ENCODE data around the gene RBMS1. TPM values are rescaled to one million over a fixed set of nuclear protein-coding genes. Genes with fewer than 3 reads are reported as not detected.

The RBMS1 gene
- total and polyA plus RNA-seq, 4 donors = 49.5 to 215 (median 76.3) TPM

DNA sequence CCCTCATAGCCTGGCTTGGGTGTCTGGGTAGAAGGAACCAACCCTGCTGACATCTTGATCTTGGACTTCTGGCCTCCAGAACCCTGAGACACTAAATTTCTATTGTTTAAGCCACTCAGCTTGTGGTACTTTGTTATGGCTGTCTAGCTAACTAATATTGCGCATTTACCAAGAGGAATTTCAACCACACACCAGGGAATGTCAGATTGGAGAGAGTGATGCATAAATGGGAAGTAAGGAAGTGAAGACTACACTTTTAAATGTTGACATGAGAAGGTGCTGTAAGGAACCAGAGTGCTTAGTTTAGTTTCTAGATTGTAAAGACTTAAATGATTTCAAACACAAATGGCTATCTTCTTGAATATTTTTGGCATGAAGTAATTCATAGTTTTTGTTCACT lies 194.6 kb downstream of the RBMS1 start:
- WGBS, 2 donors = 99 to 100% methylated on average over 1 of the region's 1 CpG
- ATAC-seq (ENCODE audit: insufficient read depth, low FRiP score) (no peak), DNase-seq (no peak)
- Histone ChIP-seq H3K4me3 (no peak overlapping the region), H3K27me3 (ENCODE audit: control insufficient read depth in 3 of 3, insufficient read depth in 3 of 3, low read length in 2 of 3) (no peaks in the 10 kb centered on the region), H3K4me1 (ENCODE audit: control insufficient read depth in 5 of 5, insufficient read depth in 5 of 5, low read length in 5 of 5) (peaks cover 0 to 32% (median 16%) of the 10 kb centered on the region in 5 donors), H3K9me3 (ENCODE audit: control insufficient read depth in 4 of 4, insufficient read depth in 3 of 4, low read length in 3 of 4) (no peaks in the 10 kb centered on the region), H3K36me3 (ENCODE audit: control insufficient read depth in 4 of 4, insufficient read depth in 4 of 4, low read length in 4 of 4) (peaks cover 9 to 41% (median 17%) of the 10 kb centered on the region in 4 donors), H3K9ac (ENCODE audit: insufficient read depth in 1 of 2, low read length in 2 of 2) (no peak overlapping the region), H3K27ac (ENCODE audit: low read depth in 1 of 2, low read length in 1 of 2) (no peak overlapping the region)
- TF ChIP-seq, protein P1, sequence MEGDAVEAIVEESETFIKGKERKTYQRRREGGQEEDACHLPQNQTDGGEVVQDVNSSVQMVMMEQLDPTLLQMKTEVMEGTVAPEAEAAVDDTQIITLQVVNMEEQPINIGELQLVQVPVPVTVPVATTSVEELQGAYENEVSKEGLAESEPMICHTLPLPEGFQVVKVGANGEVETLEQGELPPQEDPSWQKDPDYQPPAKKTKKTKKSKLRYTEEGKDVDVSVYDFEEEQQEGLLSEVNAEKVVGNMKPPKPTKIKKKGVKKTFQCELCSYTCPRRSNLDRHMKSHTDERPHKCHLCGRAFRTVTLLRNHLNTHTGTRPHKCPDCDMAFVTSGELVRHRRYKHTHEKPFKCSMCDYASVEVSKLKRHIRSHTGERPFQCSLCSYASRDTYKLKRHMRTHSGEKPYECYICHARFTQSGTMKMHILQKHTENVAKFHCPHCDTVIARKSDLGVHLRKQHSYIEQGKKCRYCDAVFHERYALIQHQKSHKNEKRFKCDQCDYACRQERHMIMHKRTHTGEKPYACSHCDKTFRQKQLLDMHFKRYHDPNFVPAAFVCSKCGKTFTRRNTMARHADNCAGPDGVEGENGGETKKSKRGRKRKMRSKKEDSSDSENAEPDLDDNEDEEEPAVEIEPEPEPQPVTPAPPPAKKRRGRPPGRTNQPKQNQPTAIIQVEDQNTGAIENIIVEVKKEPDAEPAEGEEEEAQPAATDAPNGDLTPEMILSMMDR (IDR thresholded peaks at IDR 0.05; ENCODE audit: control extremely low read depth, extremely low read depth) = no peak

DNA sequence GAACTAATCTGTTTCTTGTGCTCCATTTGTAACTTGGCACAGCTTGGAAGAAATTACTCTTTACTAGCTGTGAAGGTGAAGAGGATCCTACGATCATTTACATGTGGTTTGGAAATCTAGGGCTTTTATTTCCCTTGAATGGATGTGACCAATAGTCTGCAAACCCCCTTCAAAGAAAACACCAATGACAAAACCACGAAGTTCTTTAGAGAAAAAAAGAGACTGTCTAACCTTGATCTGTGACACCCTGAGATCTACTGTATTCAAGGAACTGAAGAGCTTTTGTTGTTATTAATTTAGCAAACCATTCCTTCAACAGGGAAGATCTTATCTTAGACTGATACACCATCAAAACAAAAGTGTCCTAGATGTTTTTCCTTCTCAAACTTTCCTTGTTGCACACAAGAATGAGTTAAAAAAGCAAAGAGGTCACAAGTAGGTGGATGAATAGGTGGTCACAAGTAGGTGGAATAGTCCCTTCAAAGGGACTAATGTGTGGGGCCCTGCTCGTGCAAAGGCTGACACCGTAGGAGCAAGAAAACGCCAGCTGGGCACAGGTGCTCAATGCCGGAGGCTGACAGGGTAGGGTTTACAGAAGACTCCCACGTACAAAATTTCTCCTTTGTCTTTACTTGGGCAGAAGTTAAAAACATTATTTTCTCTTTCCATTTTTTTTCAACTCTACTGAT lies 197.9 kb downstream of the RBMS1 start:
- no peak overlapping the region for H3K9ac ChIP-seq (ENCODE audit: insufficient read depth in 1 of 2, low read length in 2 of 2)
- no peak overlapping the region for H3K27ac ChIP-seq (ENCODE audit: low read depth in 1 of 2, low read length in 1 of 2)
- DNase-seq (no peak), ATAC-seq (ENCODE audit: insufficient read depth, low FRiP score) (no peak)
- no peaks in the 10 kb centered on the region for H3K9me3 ChIP-seq (ENCODE audit: control insufficient read depth in 4 of 4, insufficient read depth in 3 of 4, low read length in 3 of 4)
- peaks cover 6 to 54% (median 34%) of the 10 kb centered on the region in 5 donors for H3K4me1 ChIP-seq (ENCODE audit: control insufficient read depth in 5 of 5, insufficient read depth in 5 of 5, low read length in 5 of 5)
- WGBS, 2 donors = 81 to 86% methylated on average over 7 of the region's 7 CpGs
- H3K4me3 ChIP-seq = no peak overlapping the region
- TF ChIP-seq, protein P1 (IDR thresholded peaks at IDR 0.05; ENCODE audit: control extremely low read depth, extremely low read depth) = no peak
- no peaks in the 10 kb centered on the region for H3K27me3 ChIP-seq (ENCODE audit: control insufficient read depth in 3 of 3, insufficient read depth in 3 of 3, low read length in 2 of 3)
- peaks cover 7 to 30% (median 20%) of the 10 kb centered on the region in 4 donors for H3K36me3 ChIP-seq (ENCODE audit: control insufficient read depth in 4 of 4, insufficient read depth in 4 of 4, low read length in 4 of 4)

DNA sequence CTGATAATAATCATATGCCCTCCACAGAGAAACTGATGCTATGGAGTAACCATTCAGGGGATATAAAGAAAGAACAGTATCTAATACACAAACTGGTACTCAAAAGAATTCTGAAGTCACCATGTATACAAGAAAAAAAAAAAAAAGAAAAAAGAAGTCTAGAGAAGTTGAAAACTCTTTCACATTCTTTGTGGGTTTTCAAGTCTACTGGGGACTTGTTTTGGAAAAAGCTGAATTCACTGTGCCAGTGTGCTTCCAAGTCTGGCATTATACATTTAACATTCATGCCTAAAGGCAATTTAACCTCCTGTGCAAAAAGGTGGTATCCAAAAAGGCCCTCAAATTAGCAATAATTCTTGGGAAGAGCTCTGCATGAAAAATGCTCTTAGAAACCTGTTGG lies 198.7 kb downstream of the RBMS1 start:
- TF ChIP-seq, protein P1 (IDR thresholded peaks at IDR 0.05; ENCODE audit: control extremely low read depth, extremely low read depth) = no peak
- peaks cover 6 to 62% (median 34%) of the 10 kb centered on the region in 5 donors for H3K4me1 ChIP-seq (ENCODE audit: control insufficient read depth in 5 of 5, insufficient read depth in 5 of 5, low read length in 5 of 5)
- no peaks in the 10 kb centered on the region for H3K27me3 ChIP-seq (ENCODE audit: control insufficient read depth in 3 of 3, insufficient read depth in 3 of 3, low read length in 2 of 3)
- DNase-seq = no peak
- ATAC-seq (ENCODE audit: insufficient read depth, low FRiP score) = no peak
- H3K36me3 ChIP-seq (ENCODE audit: control insufficient read depth in 4 of 4, insufficient read depth in 4 of 4, low read length in 4 of 4) = peaks cover 4 to 25% (median 18%) of the 10 kb centered on the region in 4 donors
- no peak overlapping the region for H3K9ac ChIP-seq (ENCODE audit: insufficient read depth in 1 of 2, low read length in 2 of 2)
- no peak overlapping the region for H3K4me3 ChIP-seq
- H3K9me3 ChIP-seq (ENCODE audit: control insufficient read depth in 4 of 4, insufficient read depth in 3 of 4, low read length in 3 of 4) = no peaks in the 10 kb centered on the region
- H3K27ac ChIP-seq (ENCODE audit: low read depth in 1 of 2, low read length in 1 of 2) = no peak overlapping the region

Measured in lung (tissue), 12 donors.